OCI-LY7 (cell line): ENCODE results near the gene FIP1L1. TPM values are rescaled to one million over a fixed set of nuclear protein-coding genes. Genes with fewer than 3 reads are reported as not detected.

Experiments
- BruUV-seq: library from RNA; stranded (reverse); fragments of 400-500 nt; replicated peaks from 2 replicates; lab custom pipeline; 2021; lab: Mats Ljungman, UMichigan
- CTCF ChIA-PET: fragments of 300-600 bp; sonication (Branson Sonifier 250); formaldehyde crosslinking; loops from one replicate; lab custom pipeline; 2022; ENCODE audit warnings: antibody characterized with exemption; ENCODE audit not compliant: unreplicated experiment; lab: Charles Lee
- POLR2A ChIA-PET: fragments of 300-600 bp; sonication (Branson Sonifier 250); formaldehyde crosslinking; loops from one replicate; lab custom pipeline; 2022; ENCODE audit warnings: antibody characterized with exemption; lab: Charles Lee
- DNase-seq: peaks from one replicate; pipeline ENCODE4 v3.0.0-alpha.2; 2015; ENCODE audit warnings: low spot score
- H2AFZ ChIP-seq: fragments of 200-600 bp; sonication (generic), shearing (Covaris generic); 2 replicates; pipeline ENCODE4 v1.6.1; 2014; ENCODE audit warnings: mild to moderate bottlenecking, antibody characterized with exemption, low read length, moderate library complexity
- H3K27ac ChIP-seq: fragments of 200-600 bp; sonication (generic); 2 replicates; pipeline ENCODE4 v1.5.1; 2014; ENCODE audit warnings: mixed run types, low read depth, mild to moderate bottlenecking, moderate library complexity, low read length, inconsistent platforms; ENCODE audit not compliant: poor library complexity, severe bottlenecking
- H3K36me3 ChIP-seq: fragments of 200-600 bp; sonication (generic); 2 replicates; pipeline ENCODE4 v1.6.1; 2014; ENCODE audit warnings: mild to moderate bottlenecking, antibody characterized with exemption, low read length, moderate library complexity, mixed read lengths; ENCODE audit not compliant: insufficient read depth
- H3K4me1 ChIP-seq: fragments of 200-600 bp; sonication (generic); 2 replicates; pipeline ENCODE4 v1.5.1; 2014; ENCODE audit warnings: mild to moderate bottlenecking, low read length; ENCODE audit not compliant: insufficient read depth, poor library complexity, severe bottlenecking
- H3K4me2 ChIP-seq: fragments of 200-600 bp; sonication (generic); 2 replicates; pipeline ENCODE4 v1.6.1; 2014; ENCODE audit warnings: mild to moderate bottlenecking, low read length
- H3K4me3 ChIP-seq: fragments of 200-600 bp; sonication (generic); 2 replicates; pipeline ENCODE4 v1.5.1; 2014; ENCODE audit warnings: mild to moderate bottlenecking, low read depth, low read length; ENCODE audit not compliant: poor library complexity, severe bottlenecking
- H3K79me2 ChIP-seq: fragments of 200-600 bp; sonication (generic); 2 replicates; pipeline ENCODE4 v1.6.1; 2016; ENCODE audit warnings: low read depth, mild to moderate bottlenecking, low read length, moderate library complexity, mixed read lengths; ENCODE audit not compliant: insufficient read depth
- H3K9me2 ChIP-seq: fragments of 200-600 bp; sonication (generic); 2 replicates; pipeline ENCODE4 v1.6.1; 2016; ENCODE audit warnings: mild to moderate bottlenecking, low read length, mixed read lengths; ENCODE audit not compliant: insufficient read depth
- H3K9me3 ChIP-seq: fragments of 200-600 bp; sonication (generic); 2 replicates; pipeline ENCODE4 v1.6.1; 2014; ENCODE audit warnings: mild to moderate bottlenecking, mixed run types, low read length, mixed read lengths
- H4K20me1 ChIP-seq: fragments of 200-600 bp; sonication (generic); 2 replicates; pipeline ENCODE4 v1.6.1; 2014; ENCODE audit warnings: mild to moderate bottlenecking, antibody characterized with exemption, low read length, moderate library complexity, mixed read lengths; ENCODE audit not compliant: insufficient read depth
- EZH2phosphoT487 ChIP-seq: fragments of 200-600 bp; sonication (generic); IDR thresholded peaks from 2 replicates; pipeline ENCODE4 v1.6.1; 2018; ENCODE audit warnings: low read depth, borderline replicate concordance, mild to moderate bottlenecking, mixed run types, antibody characterized with exemption, low read length, moderate library complexity, mixed read lengths
- intact Hi-C: fragments of 100-400 bp; cut with micrococcal nuclease; formaldehyde crosslinking; loops from one replicate; pipeline ENCODE4 v1.10.0; 2022; ENCODE audit not compliant: unreplicated experiment
- total RNA-seq, 2 experiments: library from RNA; depleted of rRNA in 1 of 2; stranded (reverse); fragments of >200 nt in 1 of 2; shearing (Covaris generic) in 1 of 2; gene quantifications; 2 replicates each; pipeline ENCODE4 v1.2.3, GENCODE V29; 2014 to 2022
- TF ChIP-seq, protein P1 (sequence below): fragments of 200-600 bp; sonication (generic); conservative IDR thresholded peaks from 2 replicates; pipeline ENCODE4 v1.5.1; 2014; ENCODE audit warnings: mild to moderate bottlenecking, antibody characterized with exemption, low read length, moderate library complexity, mixed read lengths

FIP1L1 gene
- total RNA-seq, 2 experiments from 2014 or later, result 73.2 to 86.9 TPM

DNA sequence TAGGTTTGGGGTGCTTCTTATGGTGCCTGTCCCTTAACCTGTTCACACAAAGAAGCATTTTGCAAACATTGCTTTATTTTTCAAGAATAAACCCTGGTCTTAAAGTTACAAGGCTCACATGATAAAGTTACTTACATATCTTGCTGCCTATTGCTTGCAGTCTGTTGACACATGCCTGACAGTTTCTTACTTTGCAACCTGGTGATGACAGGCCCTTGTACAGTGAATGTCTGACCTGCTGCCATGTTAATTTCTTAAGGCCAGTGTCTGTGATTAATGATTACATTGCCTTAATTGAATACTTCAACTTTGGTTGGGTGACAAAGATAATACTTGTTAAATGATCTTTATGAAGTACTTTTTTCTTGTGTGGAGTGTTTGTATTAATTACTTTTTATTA, 49.9 kb downstream of the FIP1L1 start:
- Histone ChIP-seq H3K36me3 (peaks cover 60% of the 10 kb centered on the region), H3K4me1 (no peaks in the 10 kb centered on the region), H4K20me1 (no peaks in the 10 kb centered on the region), H3K27ac (no peak overlapping the region), H3K79me2 (peaks cover 15% of the 10 kb centered on the region; the same call in 1 of the 2 replicates), H3K9me3 (no peaks in the 10 kb centered on the region), H3K4me3 (no peak overlapping the region), H2AFZ (no peak overlapping the region), H3K9me2 (no peaks in the 10 kb centered on the region), H3K4me2 (no peak overlapping the region)
- no TSS peak for BruUV-seq
- CTCF ChIA-PET, result no interaction called here
- POLR2A ChIA-PET, result interaction anchor here (1.8 kb wide), 1 partner anchor 47 kb away, joined by 6 read pairs; no protein-coding TSS in a partner anchor
- intact Hi-C loops, result no loop called here
- DNase-seq, result no peak
- no peak for TF ChIP-seq EZH2phosphoT487
- TF ChIP-seq, protein P1, sequence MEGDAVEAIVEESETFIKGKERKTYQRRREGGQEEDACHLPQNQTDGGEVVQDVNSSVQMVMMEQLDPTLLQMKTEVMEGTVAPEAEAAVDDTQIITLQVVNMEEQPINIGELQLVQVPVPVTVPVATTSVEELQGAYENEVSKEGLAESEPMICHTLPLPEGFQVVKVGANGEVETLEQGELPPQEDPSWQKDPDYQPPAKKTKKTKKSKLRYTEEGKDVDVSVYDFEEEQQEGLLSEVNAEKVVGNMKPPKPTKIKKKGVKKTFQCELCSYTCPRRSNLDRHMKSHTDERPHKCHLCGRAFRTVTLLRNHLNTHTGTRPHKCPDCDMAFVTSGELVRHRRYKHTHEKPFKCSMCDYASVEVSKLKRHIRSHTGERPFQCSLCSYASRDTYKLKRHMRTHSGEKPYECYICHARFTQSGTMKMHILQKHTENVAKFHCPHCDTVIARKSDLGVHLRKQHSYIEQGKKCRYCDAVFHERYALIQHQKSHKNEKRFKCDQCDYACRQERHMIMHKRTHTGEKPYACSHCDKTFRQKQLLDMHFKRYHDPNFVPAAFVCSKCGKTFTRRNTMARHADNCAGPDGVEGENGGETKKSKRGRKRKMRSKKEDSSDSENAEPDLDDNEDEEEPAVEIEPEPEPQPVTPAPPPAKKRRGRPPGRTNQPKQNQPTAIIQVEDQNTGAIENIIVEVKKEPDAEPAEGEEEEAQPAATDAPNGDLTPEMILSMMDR, result no peak

DNA sequence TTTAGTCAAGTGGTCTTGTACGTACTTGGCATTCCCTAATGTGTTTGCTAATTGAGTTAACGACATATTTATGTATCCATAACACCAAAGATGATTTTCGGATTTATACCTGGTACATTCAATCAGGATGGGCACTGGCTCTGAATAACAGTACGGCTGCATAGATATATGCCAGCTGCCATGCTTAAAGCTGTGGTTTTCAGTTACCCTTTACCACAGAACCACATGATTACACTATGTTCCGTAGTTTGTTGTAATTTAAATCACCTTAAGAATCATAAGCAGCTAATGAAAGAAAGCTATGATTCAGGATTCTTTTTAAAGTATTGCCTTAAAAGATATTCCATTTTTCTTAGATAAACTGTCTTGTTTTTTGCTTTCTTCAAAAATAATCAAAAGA, 53.6 kb downstream of the FIP1L1 start:
- H3K36me3 ChIP-seq, result peaks cover 90% of the 10 kb centered on the region
- CTCF ChIA-PET, result no interaction called here
- H3K9me2 ChIP-seq, result no peaks in the 10 kb centered on the region
- TF ChIP-seq EZH2phosphoT487, result no peak
- TF ChIP-seq, protein P1, result no peak
- H2AFZ ChIP-seq, result no peak overlapping the region
- no peak for DNase-seq
- H3K4me2 ChIP-seq, result no peak overlapping the region
- H4K20me1 ChIP-seq, result no peaks in the 10 kb centered on the region
- POLR2A ChIA-PET, result interaction anchor here (0.9 to 1.3 kb wide), 2 partner anchors 12 to 849 kb away, joined by 3 read pairs; no protein-coding TSS in a partner anchor
- no peak overlapping the region for H3K4me3 ChIP-seq
- no peak overlapping the region for H3K27ac ChIP-seq
- no peaks in the 10 kb centered on the region for H3K9me3 ChIP-seq
- no peaks in the 10 kb centered on the region for H3K4me1 ChIP-seq
- intact Hi-C loops, result no loop called here
- H3K79me2 ChIP-seq, result peaks cover 13% of the 10 kb centered on the region; the same call in 1 of the 2 replicates
- no TSS peak for BruUV-seq

DNA sequence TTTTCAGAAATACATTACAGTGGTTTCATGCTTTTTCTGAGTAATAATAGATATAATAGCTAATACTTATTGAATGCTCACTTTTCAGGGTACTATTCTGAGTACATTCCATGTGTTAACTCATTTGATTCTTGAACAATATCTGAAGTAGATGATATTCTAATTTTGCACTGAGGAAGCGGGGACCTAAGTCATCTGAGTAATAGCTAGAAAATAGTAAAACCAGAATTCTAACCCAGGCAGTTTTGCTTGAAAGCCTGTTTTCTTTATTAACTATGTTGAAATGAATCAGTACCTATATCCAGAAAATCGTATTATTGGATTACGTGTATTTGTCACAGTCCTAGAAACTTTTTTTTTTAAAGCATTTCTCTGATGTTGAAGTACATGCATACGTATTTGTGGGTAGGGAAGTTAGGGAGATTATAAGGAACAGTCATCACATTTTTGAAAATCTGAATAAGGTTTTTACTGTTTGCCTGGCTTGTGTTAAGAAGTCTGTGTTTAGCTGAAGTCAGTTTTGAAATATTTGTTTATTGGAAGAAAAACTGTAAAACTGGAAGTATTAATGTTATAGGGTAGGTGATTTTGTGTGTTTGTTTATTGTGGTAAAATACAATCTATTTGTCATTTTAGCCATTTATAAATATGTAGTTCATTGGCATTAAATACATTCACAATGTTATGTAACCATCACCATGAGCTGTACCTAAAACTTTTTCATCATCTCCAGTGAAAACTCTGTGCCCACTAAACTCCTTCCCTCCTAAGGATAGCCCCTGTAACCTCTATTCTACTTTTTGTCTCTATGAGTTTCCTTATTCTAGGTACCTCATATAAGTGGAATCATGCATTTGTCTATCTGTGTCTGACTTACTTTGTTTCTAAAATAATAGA, 55.3 kb downstream of the FIP1L1 start:
- peaks cover 91% of the 10 kb centered on the region for H3K36me3 ChIP-seq
- intact Hi-C loops, result no loop called here
- H3K79me2 ChIP-seq, result peaks cover 13% of the 10 kb centered on the region; the same call in 1 of the 2 replicates
- no peak overlapping the region for H3K4me2 ChIP-seq
- ChIA-PET POLR2A (interaction anchor here (1.1 to 1.4 kb wide), 5 partner anchors 7 to 18 kb away, joined by 3 to 7 read pairs (median 3); no protein-coding TSS in a partner anchor), CTCF (no interaction called here)
- no peak overlapping the region for H2AFZ ChIP-seq
- no peak for DNase-seq
- no peaks in the 10 kb centered on the region for H3K9me2 ChIP-seq
- H4K20me1 ChIP-seq, result no peaks in the 10 kb centered on the region
- H3K4me1 ChIP-seq, result no peaks in the 10 kb centered on the region
- no peaks in the 10 kb centered on the region for H3K9me3 ChIP-seq
- no peak overlapping the region for H3K4me3 ChIP-seq
- no peak overlapping the region for H3K27ac ChIP-seq
- BruUV-seq, result no TSS peak
- no peak for TF ChIP-seq EZH2phosphoT487
- TF ChIP-seq, protein P1, result no peak
